ENCODE data around the gene TGFBR3.
A peak's percentile ranks its signal among the peaks of the same experiment; 100 is the strongest.

Gene TGFBR3

DNA sequence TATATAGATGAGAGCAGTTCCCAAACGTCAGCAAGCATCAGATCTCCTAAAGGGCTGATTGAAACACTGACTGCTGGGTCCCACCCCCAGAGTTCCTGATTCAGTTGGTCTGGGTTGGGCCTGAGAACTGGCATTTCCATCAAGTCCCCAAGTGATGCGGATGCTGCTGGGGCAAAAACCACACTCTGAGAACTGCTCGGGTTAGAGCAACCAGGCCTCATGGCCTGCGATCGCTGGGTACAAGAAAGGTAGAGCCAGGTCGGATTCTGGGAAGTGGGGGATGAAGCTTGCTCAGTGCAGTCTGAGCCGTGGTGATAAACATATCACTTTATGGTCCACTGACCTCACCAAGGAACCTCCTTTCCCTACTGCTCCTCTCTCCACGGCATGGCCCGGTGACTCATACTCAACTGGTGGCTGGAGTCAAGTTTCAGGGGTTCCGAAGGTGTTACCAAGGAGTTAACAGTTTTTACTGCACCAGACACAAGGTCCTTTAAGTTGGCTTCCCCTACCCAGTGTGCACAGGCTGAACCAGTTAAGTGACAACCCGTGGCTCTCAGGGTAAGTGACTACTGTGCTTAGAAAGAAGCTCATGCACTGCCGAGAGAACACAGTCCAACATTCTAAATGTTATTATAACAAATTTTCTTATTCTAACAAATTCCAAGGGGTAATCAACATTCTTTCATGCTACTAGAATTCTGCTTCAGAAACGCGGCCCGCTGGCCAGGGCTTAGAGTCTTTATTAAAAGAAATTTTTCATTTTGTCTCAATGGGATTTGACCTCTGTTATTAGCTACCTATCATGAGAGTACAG is 153.5 kb downstream of the TGFBR3 start:
- no peak for DNase-seq (ENCODE audit: low read depth)

DNA sequence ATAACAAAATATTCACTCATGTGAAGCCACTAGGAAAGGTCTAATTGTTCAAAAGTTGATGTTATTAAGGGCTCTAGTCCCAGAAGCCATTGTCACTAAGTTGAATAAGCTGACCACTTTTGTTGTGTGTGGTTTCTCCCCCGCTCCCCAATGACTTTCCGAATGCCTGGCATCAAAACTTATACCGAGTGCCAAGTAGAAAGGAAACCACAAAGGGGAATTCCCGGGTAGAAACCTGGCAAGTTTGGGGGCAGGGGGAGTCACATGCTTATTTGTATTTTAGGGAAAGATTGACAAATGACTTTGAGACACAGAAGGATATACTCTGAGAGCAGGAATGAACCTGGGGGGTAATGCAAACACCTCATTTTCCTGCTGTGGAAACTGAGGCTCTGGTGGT is 154.1 kb downstream of the TGFBR3 start:
- DNase-seq (ENCODE audit: low read depth): peak; percentile 31

DNA sequence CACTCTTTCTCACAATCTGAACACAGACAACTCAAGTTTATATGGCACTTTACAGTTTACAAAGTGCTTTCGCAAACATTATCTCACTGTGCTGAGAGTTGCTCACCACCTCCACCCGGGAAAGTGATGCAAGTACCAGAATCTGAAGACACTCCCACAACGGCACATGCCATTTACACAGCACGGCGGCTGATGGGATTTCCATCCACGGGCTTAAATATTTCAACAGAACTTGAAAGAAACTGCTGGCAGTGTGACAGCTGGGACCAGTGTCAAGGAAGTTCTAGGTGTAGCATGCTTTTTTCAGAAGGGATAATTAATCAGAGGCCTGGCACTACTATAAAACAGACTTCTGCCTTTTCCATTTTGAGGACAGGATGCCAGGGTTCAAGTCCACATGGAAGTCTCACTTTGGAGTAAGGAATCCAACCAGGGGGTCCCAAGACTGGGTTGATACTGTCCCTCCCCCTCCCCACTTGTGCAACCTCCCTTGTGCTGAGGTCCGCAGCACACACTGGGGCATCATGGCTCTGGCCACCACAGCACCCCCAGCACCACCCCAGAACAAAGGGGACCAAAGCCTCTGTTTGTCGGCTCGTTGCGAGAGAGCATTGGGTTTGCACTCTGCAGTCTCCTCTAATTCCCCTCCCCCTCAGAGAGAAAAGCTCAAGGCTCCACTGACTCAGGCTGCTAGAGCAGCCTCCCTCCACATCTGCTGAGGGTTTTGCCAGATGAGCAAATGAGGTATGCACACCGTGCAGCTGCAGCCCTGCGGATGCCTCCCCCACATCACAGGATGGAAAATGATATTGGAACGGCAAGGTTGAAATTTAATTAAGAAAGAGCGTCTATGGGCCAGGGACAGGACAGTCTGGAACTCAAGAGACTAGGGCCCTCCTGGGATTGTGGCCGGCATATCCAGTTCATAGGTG is 154.9 kb downstream of the TGFBR3 start:
- DNase-seq (ENCODE audit: low read depth): peak; percentile 5

DNA sequence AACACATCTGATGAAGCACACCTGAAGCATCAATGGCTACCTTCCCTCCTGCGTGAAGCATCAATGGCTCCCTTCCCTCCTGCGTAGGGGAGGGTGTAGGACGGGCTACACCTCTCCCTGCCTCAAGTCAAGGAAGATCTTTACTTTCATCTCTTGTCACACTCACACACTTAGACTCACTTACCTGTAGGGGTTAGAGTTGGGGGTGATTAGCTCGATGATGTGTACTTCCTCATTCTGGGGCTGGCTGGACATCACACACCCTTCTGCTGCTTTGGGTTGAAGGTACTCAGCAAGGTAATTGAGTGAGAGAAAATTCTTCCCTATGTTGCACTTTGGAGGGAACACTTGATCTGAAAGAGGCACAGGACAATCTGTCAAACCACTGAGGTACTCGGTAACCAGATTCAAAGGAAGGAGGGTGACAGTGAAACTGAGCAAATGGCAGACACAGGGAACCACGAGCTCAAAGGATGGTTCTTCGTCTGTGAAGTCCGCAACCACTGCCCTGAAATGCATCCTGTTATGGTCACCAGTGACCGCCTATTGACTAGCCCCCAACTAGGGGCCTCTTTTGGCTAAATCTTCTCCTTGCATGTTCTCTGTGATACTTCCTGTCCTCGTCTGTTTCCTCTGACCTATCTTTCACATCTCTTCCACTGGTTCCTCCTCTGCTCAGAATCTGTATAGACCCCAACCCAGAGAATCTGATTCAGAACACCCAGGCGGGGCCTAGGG is 156.2 kb downstream of the TGFBR3 start:
- DNase-seq (ENCODE audit: low read depth): no peak

DNA sequence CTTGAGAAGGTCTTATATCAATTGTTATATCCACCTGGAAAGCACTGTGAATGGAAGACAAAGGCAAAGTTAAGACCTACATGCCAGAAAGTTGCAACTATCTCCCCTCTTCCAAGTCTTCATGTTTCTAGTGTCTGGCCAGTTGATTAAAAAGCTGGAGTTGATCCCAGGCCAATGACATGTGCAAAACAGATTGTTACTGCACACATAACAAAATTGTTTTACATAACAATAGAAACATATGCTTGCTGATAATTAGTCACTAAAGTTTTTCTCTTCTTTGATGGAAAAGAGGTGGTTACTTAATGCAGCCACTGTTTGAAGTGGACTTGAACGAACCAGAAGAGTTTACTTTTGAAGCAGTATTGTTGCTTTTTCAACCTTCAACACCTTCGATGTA is 158.2 kb downstream of the TGFBR3 start:
- DNase-seq (ENCODE audit: low read depth): no peak

DNA sequence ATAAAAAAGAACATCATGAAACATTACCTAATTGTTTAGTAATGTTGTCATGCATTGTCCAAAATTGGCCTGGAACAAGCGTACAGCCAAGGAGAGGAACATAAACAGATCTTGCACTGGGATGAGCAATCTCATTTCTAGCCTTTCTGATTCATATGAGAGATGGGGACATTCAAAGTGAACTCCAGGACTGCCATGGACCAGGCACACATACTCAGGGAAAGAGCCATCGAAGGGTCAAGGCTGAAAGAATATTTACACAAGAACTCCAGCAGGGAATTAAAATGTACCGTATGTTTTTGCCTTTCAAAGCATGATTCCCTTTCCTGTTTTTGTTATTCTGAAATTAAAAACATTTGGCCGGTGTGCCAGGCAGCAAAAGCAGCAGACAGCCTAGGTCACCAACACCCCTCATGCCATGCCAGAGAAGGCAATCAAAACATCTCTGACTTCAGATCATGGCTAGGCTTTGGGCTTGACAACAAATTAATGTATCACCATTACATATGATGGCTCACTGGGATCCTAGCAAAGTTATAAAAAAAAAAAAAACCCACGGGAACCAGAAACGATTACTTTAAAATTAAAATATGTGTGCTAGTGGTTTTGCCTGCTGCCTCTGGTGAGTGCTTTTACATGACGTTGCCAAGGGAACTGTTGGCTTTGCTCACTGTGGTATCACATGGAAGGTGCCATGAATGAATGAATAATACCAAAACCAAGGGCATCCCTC is 159.8 kb downstream of the TGFBR3 start:
- DNase-seq (ENCODE audit: low read depth): no peak

DNA sequence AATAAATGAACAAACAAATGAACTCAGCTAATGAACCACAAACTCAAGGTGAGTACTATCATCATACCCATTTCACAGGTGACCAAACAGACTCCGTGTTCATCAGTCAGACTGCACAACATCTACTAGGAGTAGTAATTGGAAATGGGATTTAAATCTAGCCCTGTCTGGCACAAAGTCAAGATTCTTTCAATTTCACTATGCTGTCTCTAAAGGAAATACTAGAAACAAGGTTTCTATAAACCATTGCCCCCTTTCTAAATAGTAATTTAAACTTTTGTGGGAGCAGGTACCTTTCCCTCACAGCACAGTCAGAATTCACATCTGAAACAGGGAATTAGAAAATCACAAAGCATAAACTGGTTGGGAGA is 160.3 kb downstream of the TGFBR3 start:
- DNase-seq (ENCODE audit: low read depth): no peak

DNA sequence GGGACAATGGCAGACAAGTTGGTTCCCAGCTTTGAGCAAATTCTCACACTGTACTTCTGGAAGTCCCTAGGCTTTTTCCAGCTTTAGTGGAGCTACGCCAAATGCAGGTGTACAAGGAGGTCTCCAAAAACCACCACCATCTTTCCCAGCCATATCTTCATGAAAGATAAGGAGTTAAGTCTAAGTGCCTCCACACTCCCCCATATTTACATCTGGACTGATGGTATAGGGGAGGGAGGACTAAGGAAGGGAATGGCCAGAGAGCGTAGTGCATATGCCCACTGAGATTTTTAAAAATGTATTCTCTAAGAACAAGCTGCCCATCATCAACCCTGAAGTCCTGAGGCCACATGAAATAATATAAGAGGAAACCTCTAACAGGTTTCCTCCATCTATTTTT is 161.3 kb downstream of the TGFBR3 start:
- no peak for DNase-seq (ENCODE audit: low read depth)

DNA sequence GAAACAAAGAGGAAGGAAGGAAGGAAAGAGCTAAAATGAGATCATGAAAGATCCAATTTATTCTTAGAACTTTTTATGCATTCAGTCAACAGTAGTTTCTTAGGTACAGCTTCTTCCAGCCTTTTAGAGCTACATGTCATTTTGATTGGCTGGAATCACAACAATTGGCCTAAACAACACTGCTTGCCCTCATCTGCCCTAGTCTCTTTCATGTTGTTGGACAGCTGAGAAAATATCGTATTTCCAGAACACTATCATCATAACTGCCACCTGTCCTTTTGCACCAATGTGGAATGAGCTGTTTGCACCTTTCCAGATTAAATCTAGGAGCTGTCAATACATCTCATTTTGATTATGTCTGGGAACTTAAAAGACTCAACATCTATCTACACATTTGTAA is 161.7 kb downstream of the TGFBR3 start:
- no peak for DNase-seq (ENCODE audit: low read depth)

DNA sequence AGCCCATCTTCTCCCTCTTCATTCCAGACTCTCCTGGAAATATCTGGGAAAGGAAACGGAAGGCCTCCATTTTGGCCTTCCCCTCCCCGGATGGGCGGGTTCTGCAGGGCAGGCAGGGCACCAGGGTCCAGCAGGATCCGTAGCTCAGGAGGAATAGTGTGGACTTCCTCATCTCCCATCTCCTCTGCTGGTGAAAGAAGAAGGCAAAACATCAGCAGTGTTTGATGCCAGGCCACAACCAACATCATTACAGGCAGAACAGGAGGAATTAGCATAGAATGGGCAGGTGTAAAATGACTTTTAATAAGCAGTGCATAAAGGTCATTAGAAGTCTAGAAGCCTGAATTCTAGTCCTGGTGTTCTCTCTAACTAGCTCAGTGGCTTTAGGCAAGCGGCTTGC is 165.9 kb downstream of the TGFBR3 start:
- no peak for DNase-seq (ENCODE audit: low read depth)

DNA sequence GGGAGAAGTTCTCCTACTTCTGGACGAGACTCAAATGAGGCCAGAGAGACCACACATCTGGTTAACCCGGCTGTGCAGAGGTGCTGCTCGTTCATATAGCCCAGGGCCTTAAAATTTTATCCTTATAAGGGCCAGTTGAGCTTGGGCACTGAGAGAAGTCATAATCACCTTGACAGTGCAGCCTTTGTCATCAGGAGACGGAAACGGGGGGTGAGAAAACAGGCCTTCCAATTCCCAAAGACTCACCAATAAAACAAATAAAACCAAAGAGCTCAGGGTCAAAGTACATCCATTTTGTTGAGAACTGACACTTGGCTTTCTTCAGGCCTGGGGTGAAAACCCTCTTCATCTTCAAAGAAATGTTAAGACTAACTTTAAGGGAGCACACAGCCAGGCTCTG is 167.1 kb downstream of the TGFBR3 start:
- no peak for DNase-seq (ENCODE audit: low read depth)

DNA sequence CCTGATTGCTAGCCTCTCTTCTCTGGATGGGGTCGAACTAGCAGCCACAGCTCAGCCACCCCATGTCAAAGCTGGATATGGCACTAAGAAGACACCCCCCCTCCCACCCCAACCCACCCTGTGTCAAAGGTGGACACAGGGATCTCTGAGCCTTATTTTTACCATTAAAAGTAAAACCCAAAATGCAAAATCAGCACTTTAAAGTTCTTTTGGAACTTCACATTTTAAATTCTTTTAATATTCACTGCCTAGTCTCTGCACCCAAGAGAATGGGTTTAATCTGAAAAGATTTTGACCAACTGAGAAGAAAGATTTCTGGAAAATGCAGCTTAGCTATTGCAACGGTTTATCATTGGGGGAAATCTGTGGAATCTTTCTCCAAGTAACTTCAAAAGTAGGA is 167.6 kb downstream of the TGFBR3 start:
- no peak for DNase-seq (ENCODE audit: low read depth)

DNA sequence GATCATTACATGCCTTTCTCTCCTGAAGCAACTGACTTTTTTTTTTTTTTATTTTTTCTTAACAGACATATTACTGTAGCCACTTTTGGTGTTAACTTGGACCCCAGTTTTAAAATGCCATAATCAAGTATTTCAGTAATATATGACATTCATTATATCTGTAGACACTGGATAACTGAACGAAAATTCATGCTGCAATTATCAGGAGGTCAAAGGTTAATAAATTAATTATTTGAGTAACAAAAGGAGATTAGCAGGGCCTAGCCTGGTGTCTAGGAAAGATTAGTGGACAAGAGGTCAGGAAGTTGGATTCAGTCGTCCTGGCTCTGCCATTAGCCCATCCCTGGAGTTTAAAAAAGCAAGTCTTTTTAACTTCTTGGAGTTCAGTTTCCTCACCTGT is 168.1 kb downstream of the TGFBR3 start:
- no peak for DNase-seq (ENCODE audit: low read depth)

DNA sequence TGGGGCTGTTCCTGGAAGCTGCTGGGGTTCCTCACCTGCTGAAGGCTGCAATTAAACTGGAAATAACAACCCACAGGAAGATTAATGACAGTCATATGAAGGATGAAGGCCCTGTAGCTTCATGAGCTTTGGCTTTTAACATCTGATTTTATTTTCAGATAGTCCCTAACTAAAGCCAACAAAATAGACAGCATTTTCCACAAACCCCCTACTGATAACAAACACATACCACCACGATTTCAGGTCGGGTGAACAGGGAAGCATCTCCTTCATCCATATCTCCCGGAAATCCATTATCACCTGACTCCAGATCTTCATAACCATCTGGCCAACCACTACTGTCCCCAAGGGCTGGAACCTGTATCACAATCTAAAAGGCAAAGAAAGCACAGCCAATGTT is 169.6 kb downstream of the TGFBR3 start:
- DNase-seq (ENCODE audit: low read depth): no peak

DNA sequence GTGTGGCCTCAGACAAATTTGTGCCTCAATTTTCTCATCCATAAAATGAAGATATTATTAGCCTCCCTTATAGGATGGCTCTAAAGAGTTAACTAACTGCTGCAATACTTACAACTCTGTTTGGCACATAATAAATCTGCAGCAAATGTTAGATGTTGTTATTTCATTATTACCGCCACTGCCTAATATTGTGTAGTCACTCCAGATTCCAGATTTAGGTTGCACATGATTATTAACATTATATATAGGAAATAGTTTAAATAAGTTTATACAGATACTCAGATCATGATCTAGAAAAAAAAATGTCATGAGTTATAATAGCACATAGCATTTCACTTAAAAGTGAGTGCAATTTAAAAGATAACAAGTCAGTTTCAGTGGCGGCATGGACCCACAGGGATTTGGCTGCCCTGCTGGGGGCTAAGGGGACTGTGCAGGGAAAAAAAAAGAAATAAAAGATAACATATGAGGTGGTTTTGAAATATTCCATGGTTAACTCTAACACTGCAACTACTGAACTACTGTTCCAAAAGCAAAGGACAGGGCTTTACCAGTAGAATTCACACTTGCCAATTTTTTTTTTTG is 170.4 kb downstream of the TGFBR3 start:
- no peak for DNase-seq (ENCODE audit: low read depth)

DNA sequence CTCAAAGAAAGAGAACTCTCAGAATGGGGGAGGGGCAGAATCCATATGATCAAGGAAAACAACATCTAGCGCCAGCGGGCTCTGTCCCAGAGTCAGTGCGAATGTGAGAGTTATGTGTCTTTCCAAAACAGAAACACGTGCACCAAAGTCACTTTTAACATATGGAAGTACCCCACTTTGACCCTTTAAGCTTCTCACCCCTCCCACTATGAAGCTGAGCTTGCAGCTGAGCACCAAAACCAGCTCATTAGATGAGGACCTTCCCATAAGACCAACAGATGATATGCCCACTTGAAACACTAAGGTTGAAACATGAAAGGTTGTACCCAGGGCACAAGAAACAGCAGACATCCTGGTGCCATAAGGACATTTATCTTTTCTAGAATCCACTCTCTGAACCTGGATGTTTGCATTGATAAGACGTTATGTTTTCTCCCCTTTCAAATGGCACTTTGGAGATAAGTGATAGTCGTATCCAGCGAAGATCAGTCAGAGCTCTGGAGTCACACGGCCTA is 171.0 kb downstream of the TGFBR3 start:
- no peak for DNase-seq (ENCODE audit: low read depth)

DNA sequence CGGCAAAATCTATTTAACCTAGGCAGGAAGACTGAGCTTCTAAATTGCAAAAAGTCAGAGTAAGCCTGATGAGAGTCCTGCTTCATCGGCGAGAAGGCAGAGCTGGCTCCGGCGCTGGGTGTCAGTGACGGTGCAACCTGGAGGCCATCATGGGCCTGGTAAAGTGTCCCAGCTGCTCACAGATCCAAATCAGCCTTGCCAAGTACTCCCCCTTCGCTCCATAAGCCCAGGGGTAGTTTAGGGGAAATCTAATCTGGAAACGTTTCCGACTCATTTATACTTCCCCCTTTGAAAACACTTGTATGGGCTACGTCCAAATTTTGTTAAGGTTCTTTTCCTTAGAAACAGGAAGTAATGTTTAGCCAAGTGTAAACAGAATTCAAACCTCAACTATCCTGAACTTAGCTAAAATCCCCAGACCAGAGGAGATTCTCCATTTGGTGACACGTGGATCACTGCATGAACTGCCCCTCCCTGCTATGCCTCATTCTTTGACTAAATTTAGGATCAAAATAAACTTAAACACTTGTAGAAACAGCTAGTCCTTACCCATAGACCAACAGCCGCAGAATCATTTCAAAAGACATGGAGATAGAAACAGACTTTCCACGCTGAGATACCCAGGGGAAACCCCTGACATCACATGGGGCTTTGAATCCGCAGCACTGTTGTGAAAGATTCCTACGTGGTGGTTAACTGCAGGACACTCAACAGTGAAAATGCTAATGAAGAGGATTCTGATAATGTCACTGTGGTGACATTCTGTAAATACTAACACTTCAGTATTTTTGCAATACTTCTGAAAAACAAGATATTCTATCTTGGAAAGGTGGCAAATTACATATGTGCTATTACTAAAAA is 172.7 kb downstream of the TGFBR3 start:
- peak; percentile 33 for DNase-seq (ENCODE audit: low read depth)

DNA sequence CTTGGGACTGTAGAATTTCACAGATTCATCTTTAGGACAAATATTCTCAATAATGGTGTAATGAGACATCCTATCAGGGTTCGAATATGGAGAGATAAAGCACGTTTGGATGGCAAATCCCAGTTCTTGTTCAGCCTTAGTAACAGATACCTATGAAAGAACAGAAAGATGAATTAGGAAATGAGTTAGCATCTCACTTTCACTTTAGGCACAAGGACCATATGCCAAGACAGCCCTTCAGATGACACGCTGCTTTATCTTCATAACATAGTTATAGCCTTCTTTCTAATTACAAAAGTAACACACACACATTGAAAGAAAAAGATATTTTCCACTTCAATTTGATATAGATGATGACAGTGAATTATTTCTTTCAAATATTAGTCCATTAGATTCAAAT is 173.6 kb downstream of the TGFBR3 start:
- DNase-seq (ENCODE audit: low read depth): no peak

DNA sequence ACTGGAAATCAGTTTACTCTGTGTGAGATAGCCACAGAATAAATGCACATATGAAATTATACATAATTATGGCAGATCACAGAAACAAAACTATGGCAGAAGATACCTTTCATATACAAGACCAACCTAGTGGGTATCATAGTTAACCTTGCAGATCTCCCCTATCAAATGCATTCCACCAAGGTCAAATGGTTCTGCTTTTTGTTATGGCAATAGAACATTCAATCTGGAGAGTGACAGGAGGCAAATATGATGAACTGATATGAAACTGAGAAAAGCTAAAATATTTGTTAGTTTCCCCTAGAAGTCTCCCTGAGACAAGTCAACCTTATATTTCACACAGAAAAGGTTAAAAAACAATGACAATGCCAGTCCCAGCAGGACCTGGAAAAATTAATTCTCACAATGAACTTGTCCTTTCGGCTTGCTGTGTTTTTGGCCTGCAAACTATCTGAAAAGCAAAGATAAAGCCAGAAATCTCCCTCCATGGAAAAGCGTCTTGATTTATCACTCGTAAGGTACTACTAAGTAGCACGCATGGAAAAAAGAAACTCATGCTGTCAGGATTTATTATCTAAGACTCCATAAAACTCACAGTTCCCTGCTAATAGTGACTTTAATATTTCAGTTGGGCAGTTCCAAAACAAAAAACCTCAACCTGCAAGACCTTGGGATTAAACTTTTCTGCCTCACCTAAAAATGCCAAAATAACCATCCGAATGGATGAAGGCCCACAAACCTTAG is 174.3 kb downstream of the TGFBR3 start:
- DNase-seq (ENCODE audit: low read depth): no peak

DNA sequence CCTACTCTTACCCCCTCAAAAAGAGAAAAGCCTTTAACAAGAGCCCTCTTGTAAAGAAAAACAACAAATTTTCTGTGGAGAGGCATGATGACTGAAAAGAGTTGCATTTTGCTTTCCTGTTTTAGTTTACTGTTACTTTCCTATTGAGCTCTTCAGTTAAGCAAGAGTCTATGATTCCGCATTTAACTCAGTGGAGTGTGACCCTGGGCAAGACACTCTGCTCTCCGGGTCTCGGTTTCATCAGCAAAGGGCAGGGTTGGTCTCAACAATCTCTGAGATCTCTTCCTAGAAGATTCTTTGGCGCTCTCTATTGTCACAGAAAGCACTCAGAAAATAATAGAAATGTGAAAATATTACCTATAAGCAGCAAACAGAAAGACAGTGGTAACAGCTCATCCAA is 175.7 kb downstream of the TGFBR3 start:
- DNase-seq (ENCODE audit: low read depth): no peak

Measured in activated T-helper 9 cell treated with anti-CD3 and anti-CD28 coated beads, Interleukin-2, amount 50 U/mL, for 16 hours (primary cell).